Glutamatergic neuron (in vitro differentiated cells): Measurements from ENCODE around the gene PEX16. TPM values are rescaled to one million over a fixed set of nuclear protein-coding genes. Genes with fewer than 3 reads are reported as not detected.

Source experiments
- DNase-seq: peaks from one replicate; pipeline ENCODE4 v3.0.0; 2022
- H3K27ac Mint-ChIP-seq: one replicate; pipeline ENCODE4 v1.8.0; 2020; ENCODE audit warnings: mild to moderate bottlenecking, mixed read lengths, inconsistent platforms; ENCODE audit not compliant: unreplicated experiment
- H3K27me3 Mint-ChIP-seq: one replicate; pipeline ENCODE4 v1.8.0; 2020; ENCODE audit warnings: mild to moderate bottlenecking, moderate library complexity, mixed read lengths, inconsistent platforms; ENCODE audit not compliant: unreplicated experiment
- H3K36me3 Mint-ChIP-seq: one replicate; pipeline ENCODE4 v1.8.0; 2020; ENCODE audit warnings: mild to moderate bottlenecking, mixed read lengths, inconsistent platforms; ENCODE audit not compliant: unreplicated experiment
- H3K4me1 Mint-ChIP-seq: one replicate; pipeline ENCODE4 v1.8.0; 2020; ENCODE audit warnings: mild to moderate bottlenecking, low read depth, mixed read lengths, inconsistent platforms; ENCODE audit not compliant: unreplicated experiment
- H3K4me3 Mint-ChIP-seq: one replicate; pipeline ENCODE4 v1.8.0; 2020; ENCODE audit warnings: mild to moderate bottlenecking, mixed read lengths, inconsistent platforms; ENCODE audit not compliant: unreplicated experiment
- H3K9me3 Mint-ChIP-seq: one replicate; pipeline ENCODE4 v1.8.0; 2020; ENCODE audit warnings: mild to moderate bottlenecking, moderate library complexity, mixed read lengths, inconsistent platforms; ENCODE audit not compliant: unreplicated experiment
- total RNA-seq: library from RNA; stranded (reverse); fragmentation: NEBNext Ultra II Directional; extraction: Animal tissue kit (Norgen Biotek cat#: 25700); gene quantifications from one replicate; pipeline ENCODE4 v1.2.1, GENCODE V29; 2021; ENCODE audit not compliant: unreplicated experiment
- TF ChIP-seq, protein P1 (sequence below): fragments of 200-600 bp; sonication (generic); IDR thresholded peaks from one replicate; pipeline ENCODE4 v1.5.0; 2021; ENCODE audit not compliant: partially characterized antibody, unreplicated experiment

PEX16 gene
- total RNA-seq, 1 donor from 2014 or later: 51.8 TPM

DNA sequence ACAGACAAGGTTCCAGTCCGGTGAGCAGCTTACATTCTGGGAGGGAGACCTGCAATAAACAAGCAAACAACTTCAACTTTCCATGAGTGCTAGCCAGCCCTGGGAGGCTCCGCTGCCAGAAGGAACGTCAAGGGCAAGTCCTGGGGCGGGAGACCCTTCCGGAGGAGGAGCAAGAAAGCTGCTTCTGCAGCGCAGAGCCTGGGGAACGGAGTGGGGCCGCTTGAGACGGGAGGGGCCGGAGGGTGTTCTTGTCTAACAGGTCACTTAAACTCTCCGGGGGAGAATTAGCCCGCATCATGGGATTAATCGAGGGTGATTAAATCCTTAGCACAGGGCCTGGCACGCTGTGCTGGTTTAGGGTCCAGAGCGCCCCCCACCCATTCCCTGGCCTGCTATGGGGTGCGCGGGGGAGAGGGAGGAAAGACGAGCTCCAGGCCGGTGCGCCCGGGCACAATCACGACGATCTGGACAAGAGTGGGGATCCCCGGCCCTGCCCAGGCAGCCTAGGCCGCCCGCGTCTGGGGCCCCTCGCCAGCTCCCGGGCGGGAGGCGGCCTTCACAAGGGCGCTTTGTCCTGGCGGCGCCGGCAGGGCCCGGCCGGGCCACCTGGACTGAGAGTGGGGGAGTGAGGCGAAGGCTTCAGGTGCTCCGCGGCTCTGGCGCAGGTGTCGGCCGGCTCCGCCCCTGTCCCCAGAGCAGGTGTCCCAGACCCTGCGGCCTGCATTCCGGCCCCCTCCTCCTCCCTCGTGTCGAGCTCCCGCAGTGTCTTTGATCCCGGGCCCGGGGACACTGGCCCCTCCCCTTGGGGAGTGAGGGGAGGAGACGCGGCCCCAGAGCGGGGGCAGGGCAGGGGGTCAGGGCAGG, 4.1 kb upstream of the PEX16 start:
- peaks cover 17% of the 10 kb centered on the region for H3K9me3 Mint-ChIP-seq
- TF ChIP-seq, protein P1, sequence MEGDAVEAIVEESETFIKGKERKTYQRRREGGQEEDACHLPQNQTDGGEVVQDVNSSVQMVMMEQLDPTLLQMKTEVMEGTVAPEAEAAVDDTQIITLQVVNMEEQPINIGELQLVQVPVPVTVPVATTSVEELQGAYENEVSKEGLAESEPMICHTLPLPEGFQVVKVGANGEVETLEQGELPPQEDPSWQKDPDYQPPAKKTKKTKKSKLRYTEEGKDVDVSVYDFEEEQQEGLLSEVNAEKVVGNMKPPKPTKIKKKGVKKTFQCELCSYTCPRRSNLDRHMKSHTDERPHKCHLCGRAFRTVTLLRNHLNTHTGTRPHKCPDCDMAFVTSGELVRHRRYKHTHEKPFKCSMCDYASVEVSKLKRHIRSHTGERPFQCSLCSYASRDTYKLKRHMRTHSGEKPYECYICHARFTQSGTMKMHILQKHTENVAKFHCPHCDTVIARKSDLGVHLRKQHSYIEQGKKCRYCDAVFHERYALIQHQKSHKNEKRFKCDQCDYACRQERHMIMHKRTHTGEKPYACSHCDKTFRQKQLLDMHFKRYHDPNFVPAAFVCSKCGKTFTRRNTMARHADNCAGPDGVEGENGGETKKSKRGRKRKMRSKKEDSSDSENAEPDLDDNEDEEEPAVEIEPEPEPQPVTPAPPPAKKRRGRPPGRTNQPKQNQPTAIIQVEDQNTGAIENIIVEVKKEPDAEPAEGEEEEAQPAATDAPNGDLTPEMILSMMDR: no peak
- peak overlapping the region; percentile 52 for H3K4me3 Mint-ChIP-seq
- no peaks in the 10 kb centered on the region for H3K36me3 Mint-ChIP-seq
- DNase-seq: no peak
- no peak overlapping the region for H3K27ac Mint-ChIP-seq
- H3K27me3 Mint-ChIP-seq: peaks cover 27% of the 10 kb centered on the region
- peaks cover 11% of the 10 kb centered on the region for H3K4me1 Mint-ChIP-seq

DNA sequence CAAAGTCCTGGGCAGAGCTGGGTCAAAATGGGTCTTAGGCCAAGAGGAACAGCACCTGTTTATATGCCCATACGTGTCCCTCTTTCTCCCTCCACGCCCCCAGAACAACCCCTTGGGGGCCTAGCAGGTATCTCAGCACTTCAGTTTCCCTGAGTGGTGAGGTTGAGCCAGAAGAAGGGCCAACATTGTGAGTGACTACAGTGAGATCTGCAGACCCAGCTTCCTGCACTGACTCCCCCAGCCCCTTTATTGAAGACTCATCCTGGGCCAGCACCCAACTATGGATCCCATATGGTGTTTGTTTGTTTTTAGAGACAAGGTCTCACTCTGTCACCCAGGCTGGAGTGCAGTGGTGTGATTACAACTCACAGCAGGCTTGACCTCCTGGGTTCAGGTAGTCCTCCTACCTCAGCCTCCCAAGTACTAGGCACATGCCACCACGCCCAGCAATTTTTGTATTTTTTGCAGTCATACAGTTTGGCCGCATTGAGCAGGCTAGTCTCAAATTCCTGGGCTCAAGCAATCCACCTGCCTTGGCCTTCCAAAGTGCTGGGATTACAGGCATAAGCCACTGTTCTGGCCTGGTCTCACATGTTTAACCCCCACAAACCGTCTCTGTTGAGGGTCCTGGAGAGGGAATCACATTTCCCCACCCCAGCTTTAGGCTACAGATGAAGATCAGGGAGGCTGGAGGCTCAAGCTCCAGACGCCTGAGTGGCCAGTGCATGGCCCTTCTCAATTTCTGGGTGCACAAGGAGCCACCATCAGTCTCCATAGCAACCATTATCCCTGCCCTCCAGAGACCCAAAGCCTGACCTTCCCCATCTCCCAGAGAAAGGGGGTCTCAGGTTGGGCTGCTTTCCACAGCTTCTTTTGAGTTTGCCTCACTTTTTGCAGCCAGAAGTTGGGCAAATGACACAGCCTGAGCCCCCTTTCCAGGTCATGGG, 3.1 kb upstream of the PEX16 start:
- Mint-ChIP-seq H3K4me3 (no peak overlapping the region), H3K27me3 (peaks cover 25% of the 10 kb centered on the region), H3K4me1 (peaks cover 8% of the 10 kb centered on the region), H3K27ac (no peak overlapping the region), H3K36me3 (no peaks in the 10 kb centered on the region), H3K9me3 (peaks cover 18% of the 10 kb centered on the region)
- TF ChIP-seq, protein P1: no peak
- DNase-seq: no peak

DNA sequence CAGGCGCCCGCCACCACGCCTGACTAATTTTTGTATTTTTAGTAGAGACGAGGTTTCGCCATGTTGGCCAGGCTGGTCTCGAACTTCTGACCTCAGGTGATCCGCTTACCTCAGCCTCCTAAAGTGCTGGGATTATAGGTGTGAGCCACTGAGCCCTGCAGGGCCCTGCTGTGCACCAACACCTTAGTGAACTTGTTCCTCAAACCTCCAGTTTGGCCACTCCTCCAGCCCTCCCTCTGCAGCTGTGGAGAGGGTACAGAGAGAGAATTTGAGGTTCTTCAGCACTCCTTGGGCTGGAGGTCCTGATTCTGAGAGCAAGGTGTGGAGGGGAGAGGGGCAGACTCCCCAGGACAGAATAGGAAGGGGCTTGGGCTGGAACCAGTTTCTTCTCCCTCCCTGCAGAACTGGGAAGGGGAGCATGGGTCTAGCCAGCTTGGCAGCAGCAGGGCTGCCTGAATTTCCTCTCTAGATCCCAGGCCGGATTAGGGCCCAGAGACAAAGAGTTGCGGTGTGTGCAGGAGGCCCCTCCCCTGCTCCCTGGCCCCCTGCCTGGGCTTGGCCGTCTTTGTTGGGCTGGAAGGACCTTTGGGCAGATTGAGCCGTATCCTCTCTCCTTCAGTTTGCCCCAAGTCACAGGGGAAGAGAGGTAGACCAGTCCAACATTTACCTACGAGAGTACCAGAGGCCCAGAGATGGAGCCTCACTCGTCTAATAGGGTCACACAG, 2.3 kb upstream of the PEX16 start:
- no peak for DNase-seq
- Mint-ChIP-seq H3K4me1 (peaks cover 6% of the 10 kb centered on the region), H3K4me3 (no peak overlapping the region), H3K27ac (peak overlapping the region; percentile 17), H3K27me3 (peaks cover 20% of the 10 kb centered on the region), H3K9me3 (peaks cover 17% of the 10 kb centered on the region), H3K36me3 (no peaks in the 10 kb centered on the region)
- TF ChIP-seq, protein P1: no peak

DNA sequence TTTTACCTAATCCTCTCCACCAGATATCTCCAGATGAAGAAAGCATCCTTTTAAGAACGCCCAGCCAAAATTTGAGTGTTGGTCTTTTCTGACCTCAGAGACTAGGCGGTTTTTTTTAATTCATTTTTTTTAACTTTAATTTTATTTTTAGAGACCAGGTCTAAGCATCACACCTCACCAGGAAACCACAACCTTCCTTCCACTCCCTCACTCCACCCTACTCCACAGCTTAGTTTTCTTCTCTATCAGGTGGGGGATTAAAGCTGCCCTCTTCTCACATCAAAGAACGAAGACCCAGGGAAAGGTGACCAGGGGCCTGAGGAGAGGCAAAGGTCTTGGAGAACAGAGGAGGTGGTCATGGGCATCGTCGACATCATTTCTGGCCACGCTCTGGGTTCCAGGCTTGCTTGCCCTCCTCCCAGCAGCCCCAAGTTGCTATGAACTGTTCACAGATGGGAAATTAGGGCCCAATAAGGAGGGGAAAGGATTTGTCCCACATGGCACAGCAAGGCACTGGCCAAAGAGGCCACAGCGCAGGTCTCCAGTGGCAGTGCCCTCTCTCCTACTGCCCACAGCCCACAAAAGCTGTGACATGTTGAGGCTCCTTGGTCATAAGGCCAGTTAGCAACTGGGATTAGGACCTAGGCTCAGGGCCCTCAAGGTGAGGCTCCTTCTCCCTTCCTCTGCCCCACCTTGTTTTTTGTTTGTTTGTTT, 1.4 kb upstream of the PEX16 start:
- peaks cover 3% of the 10 kb centered on the region for H3K4me1 Mint-ChIP-seq
- peaks cover 14% of the 10 kb centered on the region for H3K9me3 Mint-ChIP-seq
- H3K36me3 Mint-ChIP-seq: no peaks in the 10 kb centered on the region
- H3K4me3 Mint-ChIP-seq: peak overlapping the region; percentile 94
- no peak overlapping the region for H3K27ac Mint-ChIP-seq
- no peak for DNase-seq
- TF ChIP-seq, protein P1: no peak
- peaks cover 14% of the 10 kb centered on the region for H3K27me3 Mint-ChIP-seq
